Measurements from ENCODE around the gene TECPR2. TPM values are rescaled to one million over a fixed set of nuclear protein-coding genes. Genes with fewer than 3 reads are reported as not detected.

The TECPR2 gene
- total RNA-seq, 2 donors from 2014 or later, result 27.7 to 28.0 TPM

DNA sequence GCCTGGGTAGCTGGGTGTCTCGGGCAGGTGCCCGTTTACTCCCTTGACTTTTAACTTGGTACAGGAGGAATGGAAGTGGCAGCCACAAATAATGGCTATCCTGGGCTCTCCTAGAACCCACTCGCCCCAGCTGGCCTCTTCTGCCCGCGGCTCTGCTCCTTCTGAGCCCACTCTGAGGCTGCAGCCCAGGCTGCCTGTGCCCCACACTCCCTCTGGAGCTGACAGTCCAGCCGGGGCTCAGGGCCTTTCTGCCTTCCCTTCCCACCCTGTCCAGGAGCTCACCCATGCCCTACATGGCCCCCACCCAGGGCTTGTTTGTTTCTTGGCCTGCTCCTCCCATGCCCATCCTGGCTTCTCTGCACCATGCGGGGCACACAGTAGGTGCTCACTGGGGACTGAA, 27.6 kb upstream of the TECPR2 start:
- TF ChIP-seq, protein P1, sequence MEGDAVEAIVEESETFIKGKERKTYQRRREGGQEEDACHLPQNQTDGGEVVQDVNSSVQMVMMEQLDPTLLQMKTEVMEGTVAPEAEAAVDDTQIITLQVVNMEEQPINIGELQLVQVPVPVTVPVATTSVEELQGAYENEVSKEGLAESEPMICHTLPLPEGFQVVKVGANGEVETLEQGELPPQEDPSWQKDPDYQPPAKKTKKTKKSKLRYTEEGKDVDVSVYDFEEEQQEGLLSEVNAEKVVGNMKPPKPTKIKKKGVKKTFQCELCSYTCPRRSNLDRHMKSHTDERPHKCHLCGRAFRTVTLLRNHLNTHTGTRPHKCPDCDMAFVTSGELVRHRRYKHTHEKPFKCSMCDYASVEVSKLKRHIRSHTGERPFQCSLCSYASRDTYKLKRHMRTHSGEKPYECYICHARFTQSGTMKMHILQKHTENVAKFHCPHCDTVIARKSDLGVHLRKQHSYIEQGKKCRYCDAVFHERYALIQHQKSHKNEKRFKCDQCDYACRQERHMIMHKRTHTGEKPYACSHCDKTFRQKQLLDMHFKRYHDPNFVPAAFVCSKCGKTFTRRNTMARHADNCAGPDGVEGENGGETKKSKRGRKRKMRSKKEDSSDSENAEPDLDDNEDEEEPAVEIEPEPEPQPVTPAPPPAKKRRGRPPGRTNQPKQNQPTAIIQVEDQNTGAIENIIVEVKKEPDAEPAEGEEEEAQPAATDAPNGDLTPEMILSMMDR (conservative IDR thresholded peaks at IDR 0.05), result no peak
- Histone ChIP-seq H3K9ac (ENCODE audit: extremely low read depth, low read length, poor library complexity, severe bottlenecking) (no peak overlapping the region), H3K4me1 (ENCODE audit: control insufficient read depth, insufficient read depth, low read length) (no peaks in the 10 kb centered on the region), H3K9me3 (ENCODE audit: control insufficient read depth, low read length) (no peaks in the 10 kb centered on the region), H3K27ac (ENCODE audit: low read depth, low read length) (no peak overlapping the region), H3K36me3 (ENCODE audit: control insufficient read depth, insufficient read depth, low read length) (peaks cover 52% of the 10 kb centered on the region), H3K4me3 (ENCODE audit: low read length) (no peak overlapping the region), H3K27me3 (ENCODE audit: control insufficient read depth, insufficient read depth, low read length, poor library complexity, severe bottlenecking) (no peaks in the 10 kb centered on the region)
- no peaks in the 10 kb centered on the region for H3K27me3 Mint-ChIP-seq (ENCODE audit: insufficient read depth)
- 89 to 97% methylated on average over 4 to 7 of the region's 7 CpGs for WGBS, 2 experiments (ENCODE audit: insufficient coverage in 1 of 2, insufficient read length in 1 of 2)
- no peak for DNase-seq
- no peak overlapping the region for H3K27ac Mint-ChIP-seq
- H3K4me3 Mint-ChIP-seq, result no peak overlapping the region
- H3K4me1 Mint-ChIP-seq, result no peaks in the 10 kb centered on the region
- H3K9me3 Mint-ChIP-seq, result no peaks in the 10 kb centered on the region
- H3K36me3 Mint-ChIP-seq (ENCODE audit: low read depth), result peaks cover 64% of the 10 kb centered on the region

DNA sequence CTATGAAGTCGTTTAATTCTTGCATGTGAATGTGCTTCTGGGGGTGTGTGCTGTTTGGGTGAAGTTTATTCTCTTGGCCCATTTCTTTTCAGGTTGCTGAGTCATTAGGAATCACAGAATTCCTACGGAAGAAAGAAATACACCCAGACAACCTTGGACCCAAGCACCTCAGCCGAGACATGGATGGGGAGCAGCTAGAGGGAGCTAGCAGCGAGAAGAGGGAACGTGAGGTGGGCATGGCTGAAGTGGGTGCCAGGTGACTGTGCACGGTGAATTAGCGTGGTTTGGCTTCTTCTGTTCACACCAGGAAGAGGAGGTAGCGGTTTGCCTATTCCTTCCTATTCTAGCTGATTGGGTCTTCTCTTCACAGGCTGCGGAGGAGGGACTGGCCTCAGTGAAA, 24.0 kb upstream of the TECPR2 start:
- no peak for DNase-seq
- Mint-ChIP-seq H3K4me3 (no peak overlapping the region), H3K9me3 (no peaks in the 10 kb centered on the region)

GRCh38 chr14:102341566-102341965, 21.2 kb upstream of the TECPR2 start:
- H3K36me3 Mint-ChIP-seq (ENCODE audit: low read depth), result peaks cover 53% of the 10 kb centered on the region
- no peaks in the 10 kb centered on the region for H3K9me3 Mint-ChIP-seq
- DNase-seq, result no peak
- Histone ChIP-seq H3K36me3 (ENCODE audit: control insufficient read depth, insufficient read depth, low read length) (peaks cover 32% of the 10 kb centered on the region), H3K27ac (ENCODE audit: low read depth, low read length) (no peak overlapping the region), H3K9me3 (ENCODE audit: control insufficient read depth, low read length) (no peaks in the 10 kb centered on the region), H3K4me1 (ENCODE audit: control insufficient read depth, insufficient read depth, low read length) (no peaks in the 10 kb centered on the region), H3K27me3 (ENCODE audit: control insufficient read depth, insufficient read depth, low read length, poor library complexity, severe bottlenecking) (no peaks in the 10 kb centered on the region), H3K4me3 (ENCODE audit: low read length) (no peak overlapping the region), H3K9ac (ENCODE audit: extremely low read depth, low read length, poor library complexity, severe bottlenecking) (no peak overlapping the region)
- no peak overlapping the region for H3K27ac Mint-ChIP-seq
- H3K27me3 Mint-ChIP-seq (ENCODE audit: insufficient read depth), result no peaks in the 10 kb centered on the region
- TF ChIP-seq, protein P1 (conservative IDR thresholded peaks at IDR 0.05), result no peak
- no peak overlapping the region for H3K4me3 Mint-ChIP-seq
- WGBS, 2 experiments (ENCODE audit: insufficient coverage in 1 of 2, insufficient read length in 1 of 2), result 80 to 98% methylated on average over 4 to 8 of the region's 8 CpGs
- H3K4me1 Mint-ChIP-seq, result no peaks in the 10 kb centered on the region

More for the DNA sequence above, 24.0 kb upstream of the TECPR2 start:
- Histone ChIP-seq H3K9me3 (ENCODE audit: control insufficient read depth, low read length) (no peaks in the 10 kb centered on the region), H3K4me3 (ENCODE audit: low read length) (no peak overlapping the region), H3K36me3 (ENCODE audit: control insufficient read depth, insufficient read depth, low read length) (peaks cover 42% of the 10 kb centered on the region), H3K9ac (ENCODE audit: extremely low read depth, low read length, poor library complexity, severe bottlenecking) (no peak overlapping the region), H3K4me1 (ENCODE audit: control insufficient read depth, insufficient read depth, low read length) (no peaks in the 10 kb centered on the region), H3K27me3 (ENCODE audit: control insufficient read depth, insufficient read depth, low read length, poor library complexity, severe bottlenecking) (no peaks in the 10 kb centered on the region), H3K27ac (ENCODE audit: low read depth, low read length) (no peak overlapping the region)
- 88 to 90% methylated on average over 4 to 9 of the region's 9 CpGs for WGBS, 2 experiments (ENCODE audit: insufficient coverage in 1 of 2, insufficient read length in 1 of 2)
- peaks cover 70% of the 10 kb centered on the region for H3K36me3 Mint-ChIP-seq (ENCODE audit: low read depth)
- no peaks in the 10 kb centered on the region for H3K4me1 Mint-ChIP-seq
- no peaks in the 10 kb centered on the region for H3K27me3 Mint-ChIP-seq (ENCODE audit: insufficient read depth)
- TF ChIP-seq, protein P1 (conservative IDR thresholded peaks at IDR 0.05), result peak; percentile 25
- H3K27ac Mint-ChIP-seq, result no peak overlapping the region
